Mucosa of descending colon (tissue), 3 donors: ENCODE data around the gene SEC14L3. TPM values are rescaled to one million over a fixed set of nuclear protein-coding genes. Genes with fewer than 3 reads are reported as not detected.

ENCODE experiments used
- ATAC-seq: fragments of 200-7000 bp; cut with Tn5 transposase; one replicate; pipeline ENCODE4 v1.9.1; 2020; ENCODE audit warnings: mild to moderate bottlenecking, moderate library complexity
- DNase-seq, 3 donors: peaks; one replicate each; pipeline ENCODE4 v3.0.0-alpha.2; 2020
- H3K36me3 ChIP-seq: fragments of 200-600 bp; one replicate; pipeline ENCODE4 v1.8.0; 2021; ENCODE audit warnings: low read depth, mild to moderate bottlenecking
- H3K4me1 ChIP-seq: fragments of 200-600 bp; one replicate; pipeline ENCODE4 v1.8.0; 2021; ENCODE audit warnings: low read depth, mild to moderate bottlenecking
- H3K4me3 ChIP-seq: fragments of 200-600 bp; one replicate; pipeline ENCODE4 v1.8.0; 2021; ENCODE audit warnings: mild to moderate bottlenecking
- H3K9me3 ChIP-seq: fragments of 200-600 bp; one replicate; pipeline ENCODE4 v1.8.0; 2021; ENCODE audit warnings: mild to moderate bottlenecking
- CTCF ChIP-seq: fragments of 200-600 bp; IDR thresholded peaks from one replicate; pipeline ENCODE4 v1.8.0; 2022; ENCODE audit warnings: antibody characterized with exemption, mild to moderate bottlenecking
- intact Hi-C, 2 donors: fragments of 100-400 bp; cut with DNase I in 1 of 2; cut with micrococcal nuclease in 1 of 2; formaldehyde crosslinking; loops; one replicate each; pipeline versions ENCODE4 v1.11.0 to v1.11.1; 2022; cut with DNase I, micrococcal nuclease
- total RNA-seq, 3 donors: library from RNA; stranded (reverse); fragmentation: NEBNext Ultra II Directional in 2 of 3; extraction: Animal tissue kit (Norgen Biotek cat#: 25700) in 2 of 3; gene quantifications; one replicate each; pipeline versions ENCODE4 v1.2.1 to v1.2.4, GENCODE V29; 2021 to 2023
- donor health status: DM: no; HTN: no; CAD: no; lungs with moderate emphysema.
- donor health status: DM: no; HTN: no; CAD: no.
- donor health status: DM: no; HTN: yes; CAD: no.

Gene SEC14L3
- total RNA-seq, 3 donors from 2014 or later, result not detected

GRCh38 chr22:30513462-30513861 lies 41.6 kb upstream of the SEC14L3 start:
- no peak for ATAC-seq
- no peak for TF ChIP-seq CTCF
- intact Hi-C loops, result no loop called here

GRCh38 chr22:30511911-30512310 lies 40.1 kb upstream of the SEC14L3 start:
- intact Hi-C loops, result no loop called here
- ATAC-seq, result no peak
- Histone ChIP-seq H3K36me3 (no peaks in the 10 kb centered on the region), H3K9me3 (no peaks in the 10 kb centered on the region), H3K4me1 (no peaks in the 10 kb centered on the region), H3K4me3 (no peak overlapping the region)
- no peak for TF ChIP-seq CTCF
- no peak for DNase-seq

More at GRCh38 chr22:30513462-30513861, 41.6 kb upstream of the SEC14L3 start:
- DNase-seq, result no peak
- no peak overlapping the region for H3K4me3 ChIP-seq
- H3K36me3 ChIP-seq, result no peaks in the 10 kb centered on the region
- no peaks in the 10 kb centered on the region for H3K9me3 ChIP-seq
- H3K4me1 ChIP-seq, result no peaks in the 10 kb centered on the region

GRCh38 chr22:30511109-30511508 lies 39.3 kb upstream of the SEC14L3 start:
- no peaks in the 10 kb centered on the region for H3K9me3 ChIP-seq
- no peak for DNase-seq
- intact Hi-C loops, result no loop called here
- no peak overlapping the region for H3K4me3 ChIP-seq
- H3K36me3 ChIP-seq, result no peaks in the 10 kb centered on the region
- no peaks in the 10 kb centered on the region for H3K4me1 ChIP-seq
- ATAC-seq, result no peak
- TF ChIP-seq CTCF, result no peak

- H3K4me1 ChIP-seq, result no peaks in the 10 kb centered on the region
- H3K36me3 ChIP-seq, result no peaks in the 10 kb centered on the region
- H3K9me3 ChIP-seq, result no peaks in the 10 kb centered on the region
- no peak for TF ChIP-seq CTCF
- DNase-seq, result no peak
- H3K4me3 ChIP-seq, result no peak overlapping the region
- intact Hi-C loops, result no loop called here
- ATAC-seq, result no peak
Observed at GRCh38 chr22:30508216-30508615, 36.4 kb upstream of the SEC14L3 start.

GRCh38 chr22:30507670-30508069 lies 35.9 kb upstream of the SEC14L3 start:
- DNase-seq (no peak), ATAC-seq (no peak)
- intact Hi-C loops, result no loop called here
- Histone ChIP-seq H3K4me3 (no peak overlapping the region), H3K36me3 (no peaks in the 10 kb centered on the region), H3K4me1 (no peaks in the 10 kb centered on the region), H3K9me3 (no peaks in the 10 kb centered on the region)
- TF ChIP-seq CTCF, result no peak

- TF ChIP-seq CTCF, result no peak
- no peaks in the 10 kb centered on the region for H3K9me3 ChIP-seq
- H3K36me3 ChIP-seq, result no peaks in the 10 kb centered on the region
- intact Hi-C loops, result no loop called here
- peak in 1 of 3 donors; percentile 24 for DNase-seq
- no peaks in the 10 kb centered on the region for H3K4me1 ChIP-seq
- ATAC-seq, result no peak
- H3K4me3 ChIP-seq, result no peak overlapping the region
Observed at GRCh38 chr22:30506507-30506968, 34.7 kb upstream of the SEC14L3 start.
